Endodermal cell (in vitro differentiated cells): ENCODE results near the gene ID3. TPM values are rescaled to one million over a fixed set of nuclear protein-coding genes. Genes with fewer than 3 reads are reported as not detected.

Experiments
- DNase-seq: peaks from one replicate; pipeline ENCODE4 v3.0.0-alpha.2; 2017
- H3K27ac ChIP-seq: 2 replicates; pipeline ENCODE4 v1.5.1; 2013; ENCODE audit warnings: mild to moderate bottlenecking, low read depth, low read length, moderate library complexity
- H3K27me3 ChIP-seq: 2 replicates; pipeline ENCODE4 v1.6.1; 2013; ENCODE audit warnings: mild to moderate bottlenecking, low read length, moderate library complexity; ENCODE audit not compliant: insufficient read depth, control insufficient read depth, poor library complexity, severe bottlenecking
- H3K36me3 ChIP-seq: 2 replicates; pipeline ENCODE4 v1.7.0; 2013; ENCODE audit warnings: mild to moderate bottlenecking, low read length, moderate library complexity; ENCODE audit not compliant: control insufficient read depth, insufficient read depth
- H3K4me1 ChIP-seq: one replicate; pipeline ENCODE4 v1.7.0; 2013; ENCODE audit warnings: low read length; ENCODE audit not compliant: control insufficient read depth, insufficient read depth
- H3K4me3 ChIP-seq: 2 replicates; pipeline ENCODE4 v1.5.1; 2013; ENCODE audit warnings: mild to moderate bottlenecking, low read length, moderate library complexity
- H3K9ac ChIP-seq: 2 replicates; pipeline ENCODE4 v1.6.1; 2013; ENCODE audit warnings: mild to moderate bottlenecking, low read length, moderate library complexity; ENCODE audit not compliant: poor library complexity, severe bottlenecking; ENCODE audit errors: extremely low read depth
- H3K9me3 ChIP-seq: 2 replicates; pipeline ENCODE4 v1.6.1; 2013; ENCODE audit warnings: mild to moderate bottlenecking, low read length, moderate library complexity; ENCODE audit not compliant: control insufficient read depth
- H3K27ac Mint-ChIP-seq: 2 replicates; pipeline ENCODE4 v1.8.0; 2020; ENCODE audit warnings: mixed read lengths
- H3K27me3 Mint-ChIP-seq: 2 replicates; pipeline ENCODE4 v1.8.0; 2021; ENCODE audit warnings: mild to moderate bottlenecking, mixed read lengths; ENCODE audit not compliant: insufficient read depth
- H3K36me3 Mint-ChIP-seq: 2 replicates; pipeline ENCODE4 v1.8.0; 2020; ENCODE audit warnings: low read depth, mixed read lengths
- H3K4me1 Mint-ChIP-seq: 2 replicates; pipeline ENCODE4 v1.8.0; 2020; ENCODE audit warnings: mixed read lengths
- H3K4me3 Mint-ChIP-seq: 2 replicates; pipeline ENCODE4 v1.8.0; 2020; ENCODE audit warnings: mild to moderate bottlenecking, moderate library complexity, mixed read lengths
- H3K9me3 Mint-ChIP-seq: 2 replicates; pipeline ENCODE4 v1.8.0; 2020; ENCODE audit warnings: mild to moderate bottlenecking, mixed read lengths
- CTCF ChIP-seq: fragments of 200-600 bp; sonication (generic); conservative IDR thresholded peaks from 2 replicates; pipeline ENCODE4 v1.5.0; 2021; ENCODE audit warnings: antibody characterized with exemption, mild to moderate bottlenecking
- WGBS, 2 experiments: methylation state at CpG; one replicate each; pipeline versions ENCODE4 v1.1.5 to v1.1.7; 2013; ENCODE audit warnings: missing lambda C conversion rate in 2 of 2, mixed read lengths in 1 of 2; ENCODE audit not compliant: insufficient coverage in 1 of 2, insufficient read length in 1 of 2; 5-methylcytosine and 5-hydroxymethylcytosine counted together
- total RNA-seq, 2 donors: library from RNA; stranded (reverse); fragmentation: NEBNext Ultra II Directional in 1 of 2; extraction: Animal tissue kit (Norgen Biotek cat#: 25700) in 1 of 2; gene quantifications; 2 replicates in 1 of 2; 3 replicates in 1 of 2; pipeline ENCODE4 v1.2.1, GENCODE V29; 2021

The ID3 gene
- total RNA-seq, 2 donors from 2014 or later = 281 to 338 TPM

- H3K9ac ChIP-seq = peak overlapping the region; percentile 74
- H3K27me3 Mint-ChIP-seq = no peaks in the 10 kb centered on the region
- H3K36me3 ChIP-seq = no peaks in the 10 kb centered on the region
- no peaks in the 10 kb centered on the region for H3K27me3 ChIP-seq
- DNase-seq = peak; percentile 70
- H3K4me3 ChIP-seq = peak overlapping the region; percentile 98
- 1% methylated on average over 24 to 34 of the region's 34 CpGs for WGBS, 2 experiments
- no peaks in the 10 kb centered on the region for H3K9me3 ChIP-seq
- no peaks in the 10 kb centered on the region for H3K9me3 Mint-ChIP-seq
- peaks cover 71% of the 10 kb centered on the region for H3K4me1 Mint-ChIP-seq
- peaks cover 21% of the 10 kb centered on the region for H3K36me3 Mint-ChIP-seq
- no peak for TF ChIP-seq CTCF
- H3K4me1 ChIP-seq = peaks cover 31% of the 10 kb centered on the region
- peak overlapping the region; percentile 100 for H3K27ac Mint-ChIP-seq
- H3K4me3 Mint-ChIP-seq = peak overlapping the region; percentile 94
- H3K27ac ChIP-seq = no peak overlapping the region
Observed at GRCh38 chr1:23558140-23558871, 995 bp downstream of the ID3 start.

- no peaks in the 10 kb centered on the region for H3K36me3 ChIP-seq
- H3K27me3 Mint-ChIP-seq = no peaks in the 10 kb centered on the region
- H3K4me3 ChIP-seq = peak overlapping the region; percentile 98
- H3K27ac ChIP-seq = no peak overlapping the region
- no peak for TF ChIP-seq CTCF
- no peaks in the 10 kb centered on the region for H3K9me3 Mint-ChIP-seq
- peaks cover 31% of the 10 kb centered on the region for H3K4me1 ChIP-seq
- DNase-seq = no peak
- H3K27me3 ChIP-seq = no peaks in the 10 kb centered on the region
- H3K36me3 Mint-ChIP-seq = peaks cover 21% of the 10 kb centered on the region
- WGBS, 2 experiments = 0 to 34% methylated on average over 2 to 6 of the region's 8 CpGs
- peak overlapping the region; percentile 94 for H3K4me3 Mint-ChIP-seq
- peak overlapping the region; percentile 74 for H3K9ac ChIP-seq
- H3K4me1 Mint-ChIP-seq = peaks cover 68% of the 10 kb centered on the region
- no peaks in the 10 kb centered on the region for H3K9me3 ChIP-seq
- H3K27ac Mint-ChIP-seq = peak overlapping the region; percentile 92
Observed at GRCh38 chr1:23557471-23558124, 1.7 kb downstream of the ID3 start.

- TF ChIP-seq CTCF = no peak
- whole genome bisulfite sequencing, 2 experiments = 68 to 73% methylated on average over 2 to 3 of the region's 4 CpGs
Observed at GRCh38 chr1:23556635-23557470, 2.4 kb downstream of the ID3 start.

More at GRCh38 chr1:23556635-23557470, 2.4 kb downstream of the ID3 start:
- H3K27ac Mint-ChIP-seq = peak overlapping the region; percentile 92
- Histone ChIP-seq H3K27me3 (no peaks in the 10 kb centered on the region), H3K4me1 (peaks cover 28% of the 10 kb centered on the region), H3K36me3 (no peaks in the 10 kb centered on the region), H3K9me3 (no peaks in the 10 kb centered on the region), H3K27ac (no peak overlapping the region), H3K4me3 (peak overlapping the region; percentile 98), H3K9ac (peak overlapping the region; percentile 3)
- no peaks in the 10 kb centered on the region for H3K27me3 Mint-ChIP-seq
- peaks cover 67% of the 10 kb centered on the region for H3K4me1 Mint-ChIP-seq
- peaks cover 21% of the 10 kb centered on the region for H3K36me3 Mint-ChIP-seq
- H3K9me3 Mint-ChIP-seq = no peaks in the 10 kb centered on the region
- peak overlapping the region; percentile 94 for H3K4me3 Mint-ChIP-seq
- peak; percentile 88 for DNase-seq
